Measurements from ENCODE around the gene VPS52. TPM values are rescaled to one million over a fixed set of nuclear protein-coding genes. Genes with fewer than 3 reads are reported as not detected.

The VPS52 gene
- total and polyA plus RNA-seq, 9 of the 15 experiments (the other 6 are each of a cell fraction or from before 2014, with no cell fraction given): 24.4 to 103 (median 40.2) TPM

DNA sequence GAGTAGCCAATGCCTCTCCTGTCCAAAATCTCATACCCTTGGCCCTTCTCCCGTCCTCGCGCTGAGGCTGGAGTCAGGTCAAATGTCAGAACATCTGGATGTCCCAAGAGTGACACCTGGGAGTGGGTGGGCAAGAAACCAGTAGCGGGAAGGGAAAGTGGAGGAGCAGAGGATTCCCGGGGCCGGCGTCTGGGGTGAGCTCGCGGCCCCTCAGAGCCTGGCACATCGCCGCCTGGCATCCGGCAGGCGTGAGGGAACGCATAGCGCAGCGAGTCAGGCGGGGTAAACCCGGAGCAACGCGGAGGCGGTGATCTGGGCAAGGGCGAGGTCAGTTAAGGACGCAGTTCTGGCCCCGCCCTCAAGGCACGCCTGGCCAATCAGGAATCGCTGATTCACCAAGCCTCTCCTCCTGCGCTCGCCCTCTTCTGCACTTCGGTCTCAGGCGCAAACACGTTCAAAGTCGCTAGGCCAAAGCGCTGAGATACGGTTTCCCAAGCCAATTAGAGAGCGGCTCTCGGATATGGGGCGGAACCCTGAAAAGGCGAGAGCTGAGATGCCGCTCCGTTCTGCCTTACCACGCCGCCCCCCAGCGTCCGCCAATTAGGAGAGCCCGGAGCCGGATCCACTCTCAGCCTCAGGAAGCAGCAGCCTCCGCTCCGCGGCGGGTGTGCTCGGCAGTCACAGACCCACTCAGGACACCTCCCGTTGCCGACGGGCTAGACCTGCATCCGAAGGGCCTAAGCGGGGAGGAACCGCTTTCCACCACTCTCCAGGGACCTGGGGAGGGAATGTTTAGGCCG, 22.5 kb downstream of the VPS52 start (continued):
- TF ChIP-seq, protein P1, sequence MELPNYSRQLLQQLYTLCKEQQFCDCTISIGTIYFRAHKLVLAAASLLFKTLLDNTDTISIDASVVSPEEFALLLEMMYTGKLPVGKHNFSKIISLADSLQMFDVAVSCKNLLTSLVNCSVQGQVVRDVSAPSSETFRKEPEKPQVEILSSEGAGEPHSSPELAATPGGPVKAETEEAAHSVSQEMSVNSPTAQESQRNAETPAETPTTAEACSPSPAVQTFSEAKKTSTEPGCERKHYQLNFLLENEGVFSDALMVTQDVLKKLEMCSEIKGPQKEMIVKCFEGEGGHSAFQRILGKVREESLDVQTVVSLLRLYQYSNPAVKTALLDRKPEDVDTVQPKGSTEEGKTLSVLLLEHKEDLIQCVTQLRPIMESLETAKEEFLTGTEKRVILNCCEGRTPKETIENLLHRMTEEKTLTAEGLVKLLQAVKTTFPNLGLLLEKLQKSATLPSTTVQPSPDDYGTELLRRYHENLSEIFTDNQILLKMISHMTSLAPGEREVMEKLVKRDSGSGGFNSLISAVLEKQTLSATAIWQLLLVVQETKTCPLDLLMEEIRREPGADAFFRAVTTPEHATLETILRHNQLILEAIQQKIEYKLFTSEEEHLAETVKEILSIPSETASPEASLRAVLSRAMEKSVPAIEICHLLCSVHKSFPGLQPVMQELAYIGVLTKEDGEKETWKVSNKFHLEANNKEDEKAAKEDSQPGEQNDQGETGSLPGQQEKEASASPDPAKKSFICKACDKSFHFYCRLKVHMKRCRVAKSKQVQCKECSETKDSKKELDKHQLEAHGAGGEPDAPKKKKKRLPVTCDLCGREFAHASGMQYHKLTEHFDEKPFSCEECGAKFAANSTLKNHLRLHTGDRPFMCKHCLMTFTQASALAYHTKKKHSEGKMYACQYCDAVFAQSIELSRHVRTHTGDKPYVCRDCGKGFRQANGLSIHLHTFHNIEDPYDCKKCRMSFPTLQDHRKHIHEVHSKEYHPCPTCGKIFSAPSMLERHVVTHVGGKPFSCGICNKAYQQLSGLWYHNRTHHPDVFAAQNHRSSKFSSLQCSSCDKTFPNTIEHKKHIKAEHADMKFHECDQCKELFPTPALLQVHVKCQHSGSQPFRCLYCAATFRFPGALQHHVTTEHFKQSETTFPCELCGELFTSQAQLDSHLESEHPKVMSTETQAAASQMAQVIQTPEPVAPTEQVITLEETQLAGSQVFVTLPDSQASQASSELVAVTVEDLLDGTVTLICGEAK (IDR thresholded peaks at IDR 0.05): no peak
- TF ChIP-seq, protein P1 (CRISPR knock-in tag; IDR thresholded peaks at IDR 0.05): no peak
- TF ChIP-seq FOSL1 (tag; conservative IDR thresholded peaks at IDR 0.05) (peak; percentile 31; the same call in 1 of the 2 replicates), HDGF (IDR thresholded peaks at IDR 0.05) (peak; percentile 53; the same call in 1 of the 2 replicates), HNRNPUL1 (IDR thresholded peaks at IDR 0.05; ENCODE audit: low read length) (no peak), NR3C1 (CRISPR knock-in tag; IDR thresholded peaks at IDR 0.05) (no peak), TCF7 (IDR thresholded peaks at IDR 0.05; ENCODE audit: borderline replicate concordance) (0 out of 2 replicates have a peak, but pooled peaks have one; percentile 13)
- TF ChIP-seq, protein P2, sequence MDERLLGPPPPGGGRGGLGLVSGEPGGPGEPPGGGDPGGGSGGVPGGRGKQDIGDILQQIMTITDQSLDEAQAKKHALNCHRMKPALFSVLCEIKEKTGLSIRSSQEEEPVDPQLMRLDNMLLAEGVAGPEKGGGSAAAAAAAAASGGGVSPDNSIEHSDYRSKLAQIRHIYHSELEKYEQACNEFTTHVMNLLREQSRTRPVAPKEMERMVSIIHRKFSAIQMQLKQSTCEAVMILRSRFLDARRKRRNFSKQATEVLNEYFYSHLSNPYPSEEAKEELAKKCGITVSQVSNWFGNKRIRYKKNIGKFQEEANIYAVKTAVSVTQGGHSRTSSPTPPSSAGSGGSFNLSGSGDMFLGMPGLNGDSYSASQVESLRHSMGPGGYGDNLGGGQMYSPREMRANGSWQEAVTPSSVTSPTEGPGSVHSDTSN (CRISPR knock-in tag; IDR thresholded peaks at IDR 0.05; ENCODE audit: low read depth): 0 out of 2 replicates have a peak, but pooled peaks have one; percentile 5
- TF ChIP-seq, protein P2 (tag; conservative IDR thresholded peaks at IDR 0.05; ENCODE audit: low read depth): peak; percentile 93
- TF ChIP-seq, protein P3, sequence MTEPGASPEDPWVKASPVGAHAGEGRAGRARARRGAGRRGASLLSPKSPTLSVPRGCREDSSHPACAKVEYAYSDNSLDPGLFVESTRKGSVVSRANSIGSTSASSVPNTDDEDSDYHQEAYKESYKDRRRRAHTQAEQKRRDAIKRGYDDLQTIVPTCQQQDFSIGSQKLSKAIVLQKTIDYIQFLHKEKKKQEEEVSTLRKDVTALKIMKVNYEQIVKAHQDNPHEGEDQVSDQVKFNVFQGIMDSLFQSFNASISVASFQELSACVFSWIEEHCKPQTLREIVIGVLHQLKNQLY (CRISPR knock-in tag; conservative IDR thresholded peaks at IDR 0.05): 0 out of 4 replicates have a peak, but pooled peaks of 1 of the 2 experiments have one; percentile 26
- TF ChIP-seq, protein P4, sequence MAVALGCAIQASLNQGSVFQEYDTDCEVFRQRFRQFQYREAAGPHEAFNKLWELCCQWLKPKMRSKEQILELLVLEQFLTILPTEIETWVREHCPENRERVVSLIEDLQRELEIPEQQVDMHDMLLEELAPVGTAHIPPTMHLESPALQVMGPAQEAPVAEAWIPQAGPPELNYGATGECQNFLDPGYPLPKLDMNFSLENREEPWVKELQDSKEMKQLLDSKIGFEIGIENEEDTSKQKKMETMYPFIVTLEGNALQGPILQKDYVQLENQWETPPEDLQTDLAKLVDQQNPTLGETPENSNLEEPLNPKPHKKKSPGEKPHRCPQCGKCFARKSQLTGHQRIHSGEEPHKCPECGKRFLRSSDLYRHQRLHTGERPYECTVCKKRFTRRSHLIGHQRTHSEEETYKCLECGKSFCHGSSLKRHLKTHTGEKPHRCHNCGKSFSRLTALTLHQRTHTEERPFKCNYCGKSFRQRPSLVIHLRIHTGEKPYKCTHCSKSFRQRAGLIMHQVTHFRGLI (CRISPR knock-in tag; IDR thresholded peaks at IDR 0.05): no peak
